ENCODE results near the gene MRGPRD. TPM values are rescaled to one million over a fixed set of nuclear protein-coding genes. Genes with fewer than 3 reads are reported as not detected.

Gene MRGPRD
- total RNA-seq, 5 donors from 2014 or later (not counting 1 experiment from before 2014, with no cell fraction given) = not detected

DNA sequence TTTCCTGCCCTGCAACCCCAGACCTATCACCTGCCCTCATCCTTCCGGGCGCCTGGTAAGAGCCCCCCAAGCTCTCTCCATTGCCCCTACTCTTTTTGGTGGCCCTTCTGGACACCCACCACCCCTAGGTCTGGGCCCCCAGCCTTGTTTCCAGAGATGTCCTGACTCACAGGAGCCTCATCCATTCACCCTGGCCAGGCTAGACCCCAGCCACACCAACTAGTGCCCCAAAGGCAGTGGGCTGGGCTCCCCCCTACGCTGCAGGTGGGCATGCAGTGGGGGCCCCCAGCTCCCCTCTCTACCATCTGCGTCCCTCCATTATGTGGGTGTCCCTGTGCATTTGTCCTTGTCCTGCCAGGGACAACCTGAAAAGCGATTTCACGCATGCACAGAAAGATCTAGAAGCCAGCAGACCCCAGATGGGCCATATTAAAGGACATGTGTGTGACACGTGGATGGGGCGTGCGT is 30.9 kb upstream of the MRGPRD start:
- 93% methylated on average over 4 of the region's 9 CpGs for WGBS (ENCODE audit: insufficient coverage)
- Histone ChIP-seq H3K36me3 (ENCODE audit: control insufficient read depth in 2 of 2, extremely low read depth in 1 of 2, insufficient read depth in 1 of 2, low read length in 1 of 2) (no peaks in the 10 kb centered on the region), H3K27ac (ENCODE audit: low read length) (no peak overlapping the region), H3K4me1 (ENCODE audit: control insufficient read depth in 1 of 2, extremely low read depth in 1 of 2, insufficient read depth in 2 of 2, low read length in 2 of 2) (peaks cover 0 to 17% of the 10 kb centered on the region in 2 experiments), H3K9me3 (no peaks in the 10 kb centered on the region), H3K4me3 (ENCODE audit: control insufficient read depth in 1 of 2, extremely low read depth in 1 of 2, low read length in 1 of 2) (no peak overlapping the region), H3K27me3 (replicated peaks in 1 of 2; ENCODE audit: control insufficient read depth in 2 of 2, extremely low read depth in 1 of 2, insufficient read depth in 2 of 2, low read length in 1 of 2) (peaks cover 0 to 74% of the 10 kb centered on the region in 2 experiments)
- Mint-ChIP-seq H3K27ac (no peak overlapping the region), H3K4me1 (peaks cover 5 to 9% (median 6%) of the 10 kb centered on the region in 3 donors), H3K27me3 (peaks cover 21 to 45% of the 10 kb centered on the region in 2 donors), H3K9me3 (no peaks in the 10 kb centered on the region), H3K36me3 (no peaks in the 10 kb centered on the region), H3K4me3 (peak overlapping the region in 1 of 3 donors; percentile 9)
- CTCF ChIA-PET = no interaction called here
- DNase-seq (no peak), ATAC-seq (replicated peaks in 1 of 4) (no peak)
- POLR2A ChIA-PET = no interaction called here

- ChIA-PET CTCF (no interaction called here), POLR2A (no interaction called here)
- H3K4me1 ChIP-seq (ENCODE audit: control insufficient read depth in 1 of 2, extremely low read depth in 1 of 2, insufficient read depth in 2 of 2, low read length in 2 of 2) = peaks cover 0 to 17% of the 10 kb centered on the region in 2 experiments
- Mint-ChIP-seq H3K4me1 (peaks cover 5 to 9% (median 6%) of the 10 kb centered on the region in 3 donors), H3K27ac (no peak overlapping the region), H3K36me3 (no peaks in the 10 kb centered on the region), H3K4me3 (peak overlapping the region in 1 of 3 donors; percentile 9), H3K27me3 (peaks cover 21 to 43% of the 10 kb centered on the region in 2 donors), H3K9me3 (no peaks in the 10 kb centered on the region)
- WGBS (ENCODE audit: insufficient coverage) = 13% methylated on average over 42 of the region's 43 CpGs
- no peaks in the 10 kb centered on the region for H3K9me3 ChIP-seq
- peaks cover 0 to 74% of the 10 kb centered on the region in 2 experiments for H3K27me3 ChIP-seq (replicated peaks in 1 of 2; ENCODE audit: control insufficient read depth in 2 of 2, extremely low read depth in 1 of 2, insufficient read depth in 2 of 2, low read length in 1 of 2)
- H3K4me3 ChIP-seq (ENCODE audit: control insufficient read depth in 1 of 2, extremely low read depth in 1 of 2, low read length in 1 of 2) = no peak overlapping the region
- ATAC-seq (replicated peaks in 1 of 4) (peak; percentile 69 to 75 (median 70)), DNase-seq (peak in 7 of 35 experiments; percentile 5 to 21 (median 11))
- no peaks in the 10 kb centered on the region for H3K36me3 ChIP-seq (ENCODE audit: control insufficient read depth in 2 of 2, extremely low read depth in 1 of 2, insufficient read depth in 1 of 2, low read length in 1 of 2)
- no peak overlapping the region for H3K27ac ChIP-seq (ENCODE audit: low read length)
These were observed 30.3 kb upstream of the MRGPRD start for GRCh38 chr11:69010964-69011623.

- Mint-ChIP-seq H3K36me3 (no peaks in the 10 kb centered on the region), H3K27me3 (peaks cover 21 to 44% of the 10 kb centered on the region in 2 donors), H3K9me3 (no peaks in the 10 kb centered on the region), H3K4me1 (peaks cover 5 to 9% (median 6%) of the 10 kb centered on the region in 3 donors), H3K27ac (no peak overlapping the region), H3K4me3 (no peak overlapping the region)
- ChIA-PET CTCF (no interaction called here), POLR2A (no interaction called here)
- DNase-seq = no peak
- H3K9me3 ChIP-seq = no peaks in the 10 kb centered on the region
- H3K27ac ChIP-seq (ENCODE audit: low read length) = no peak overlapping the region
- 50% methylated on average over 2 of the region's 9 CpGs for WGBS (ENCODE audit: insufficient coverage)
- no peaks in the 10 kb centered on the region for H3K36me3 ChIP-seq (ENCODE audit: control insufficient read depth in 2 of 2, extremely low read depth in 1 of 2, insufficient read depth in 1 of 2, low read length in 1 of 2)
- H3K4me3 ChIP-seq (ENCODE audit: control insufficient read depth in 1 of 2, extremely low read depth in 1 of 2, low read length in 1 of 2) = no peak overlapping the region
- H3K4me1 ChIP-seq (ENCODE audit: control insufficient read depth in 1 of 2, extremely low read depth in 1 of 2, insufficient read depth in 2 of 2, low read length in 2 of 2) = peaks cover 0 to 17% of the 10 kb centered on the region in 2 experiments
- peaks cover 0 to 78% of the 10 kb centered on the region in 2 experiments for H3K27me3 ChIP-seq (replicated peaks in 1 of 2; ENCODE audit: control insufficient read depth in 2 of 2, extremely low read depth in 1 of 2, insufficient read depth in 2 of 2, low read length in 1 of 2)
- peak in 1 of 4 experiments; percentile 10 for ATAC-seq (replicated peaks in 1 of 4)
These were observed 29.6 kb upstream of the MRGPRD start for GRCh38 chr11:69010361-69010891.

GRCh38 chr11:69009441-69010211 is 28.8 kb upstream of the MRGPRD start:
- no peak overlapping the region for H3K4me3 Mint-ChIP-seq
- peaks cover 25 to 43% of the 10 kb centered on the region in 2 donors for H3K27me3 Mint-ChIP-seq
- peaks cover 5 to 9% (median 6%) of the 10 kb centered on the region in 3 donors for H3K4me1 Mint-ChIP-seq
- no peaks in the 10 kb centered on the region for H3K36me3 ChIP-seq (ENCODE audit: control insufficient read depth in 2 of 2, extremely low read depth in 1 of 2, insufficient read depth in 1 of 2, low read length in 1 of 2)
- H3K27me3 ChIP-seq (replicated peaks in 1 of 2; ENCODE audit: control insufficient read depth in 2 of 2, extremely low read depth in 1 of 2, insufficient read depth in 2 of 2, low read length in 1 of 2) = peaks cover 0 to 78% of the 10 kb centered on the region in 2 experiments
- H3K4me3 ChIP-seq (ENCODE audit: control insufficient read depth in 1 of 2, extremely low read depth in 1 of 2, low read length in 1 of 2) = no peak overlapping the region
- DNase-seq (no peak), ATAC-seq (replicated peaks in 1 of 4) (no peak)
- H3K27ac ChIP-seq (ENCODE audit: low read length) = no peak overlapping the region
- H3K9me3 ChIP-seq = no peaks in the 10 kb centered on the region
- H3K4me1 ChIP-seq (ENCODE audit: control insufficient read depth in 1 of 2, extremely low read depth in 1 of 2, insufficient read depth in 2 of 2, low read length in 2 of 2) = peaks cover 0 to 17% of the 10 kb centered on the region in 2 experiments
- WGBS (ENCODE audit: insufficient coverage) = 81% methylated on average over 10 of the region's 16 CpGs
- CTCF ChIA-PET = no interaction called here
- POLR2A ChIA-PET = no interaction called here
- no peaks in the 10 kb centered on the region for H3K36me3 Mint-ChIP-seq
- no peaks in the 10 kb centered on the region for H3K9me3 Mint-ChIP-seq
- no peak overlapping the region for H3K27ac Mint-ChIP-seq

DNA sequence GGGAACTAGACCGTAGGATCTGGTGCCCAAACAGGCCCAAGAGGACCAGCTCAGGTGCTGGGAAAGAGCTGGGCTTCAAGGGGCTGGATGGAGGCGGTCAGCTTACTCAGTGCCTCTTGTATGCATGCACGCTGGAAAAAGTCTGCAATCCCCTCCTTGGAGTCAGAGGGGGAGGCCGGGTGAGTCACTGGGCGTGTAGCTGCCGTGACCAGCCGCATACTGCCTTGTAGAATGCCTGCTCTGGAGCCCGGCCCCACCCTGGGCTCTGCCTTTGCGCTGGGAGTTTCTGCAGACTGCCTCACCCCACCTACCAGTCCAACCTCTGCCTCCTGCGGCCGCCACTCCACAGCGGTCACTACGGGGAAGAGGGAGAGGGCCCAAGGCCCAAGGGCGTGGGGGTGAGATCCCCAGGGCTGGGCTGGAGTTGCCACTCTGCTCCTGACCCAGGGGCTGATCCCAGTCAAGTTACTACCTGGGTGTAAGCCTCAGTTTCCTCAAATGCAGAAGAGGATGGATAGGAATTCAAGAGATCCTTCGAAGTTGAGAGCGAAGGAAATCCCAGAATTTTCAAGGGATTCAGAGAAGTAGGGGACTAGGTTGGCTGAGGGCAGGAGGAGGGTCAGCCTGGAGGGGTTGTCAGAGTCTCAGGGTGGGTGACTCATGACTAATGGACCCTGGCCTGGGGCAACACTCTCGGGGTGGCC is 28.1 kb upstream of the MRGPRD start:
- no peaks in the 10 kb centered on the region for H3K9me3 ChIP-seq
- ChIA-PET POLR2A (no interaction called here), CTCF (no interaction called here)
- Mint-ChIP-seq H3K4me1 (peaks cover 5 to 9% (median 6%) of the 10 kb centered on the region in 3 donors), H3K27me3 (peaks cover 25 to 37% of the 10 kb centered on the region in 2 donors), H3K4me3 (no peak overlapping the region), H3K9me3 (no peaks in the 10 kb centered on the region), H3K27ac (no peak overlapping the region), H3K36me3 (no peaks in the 10 kb centered on the region)
- DNase-seq (no peak), ATAC-seq (replicated peaks in 1 of 4) (no peak)
- no peaks in the 10 kb centered on the region for H3K36me3 ChIP-seq (ENCODE audit: control insufficient read depth in 2 of 2, extremely low read depth in 1 of 2, insufficient read depth in 1 of 2, low read length in 1 of 2)
- H3K27ac ChIP-seq (ENCODE audit: low read length) = no peak overlapping the region
- 73% methylated on average over 16 of the region's 17 CpGs for WGBS (ENCODE audit: insufficient coverage)
- no peak overlapping the region for H3K4me3 ChIP-seq (ENCODE audit: control insufficient read depth in 1 of 2, extremely low read depth in 1 of 2, low read length in 1 of 2)
- peaks cover 0 to 17% of the 10 kb centered on the region in 2 experiments for H3K4me1 ChIP-seq (ENCODE audit: control insufficient read depth in 1 of 2, extremely low read depth in 1 of 2, insufficient read depth in 2 of 2, low read length in 2 of 2)
- H3K27me3 ChIP-seq (replicated peaks in 1 of 2; ENCODE audit: control insufficient read depth in 2 of 2, extremely low read depth in 1 of 2, insufficient read depth in 2 of 2, low read length in 1 of 2) = peaks cover 0 to 78% of the 10 kb centered on the region in 2 experiments

- ATAC-seq (replicated peaks in 1 of 4) (no peak), DNase-seq (no peak)
- no peaks in the 10 kb centered on the region for H3K9me3 Mint-ChIP-seq
- ChIA-PET POLR2A (no interaction called here), CTCF (no interaction called here)
- Histone ChIP-seq H3K27me3 (replicated peaks in 1 of 2; ENCODE audit: control insufficient read depth in 2 of 2, extremely low read depth in 1 of 2, insufficient read depth in 2 of 2, low read length in 1 of 2) (peaks cover 0 to 78% of the 10 kb centered on the region in 2 experiments), H3K4me1 (ENCODE audit: control insufficient read depth in 1 of 2, extremely low read depth in 1 of 2, insufficient read depth in 2 of 2, low read length in 2 of 2) (peaks cover 0 to 11% of the 10 kb centered on the region in 2 experiments), H3K27ac (ENCODE audit: low read length) (no peak overlapping the region), H3K9me3 (no peaks in the 10 kb centered on the region), H3K36me3 (ENCODE audit: control insufficient read depth in 2 of 2, extremely low read depth in 1 of 2, insufficient read depth in 1 of 2, low read length in 1 of 2) (no peaks in the 10 kb centered on the region), H3K4me3 (ENCODE audit: control insufficient read depth in 1 of 2, extremely low read depth in 1 of 2, low read length in 1 of 2) (no peak overlapping the region)
- peaks cover 5 to 9% (median 6%) of the 10 kb centered on the region in 3 donors for H3K4me1 Mint-ChIP-seq
- no peaks in the 10 kb centered on the region for H3K36me3 Mint-ChIP-seq
- no peak overlapping the region for H3K27ac Mint-ChIP-seq
- 73% methylated on average over 8 of the region's 8 CpGs for WGBS (ENCODE audit: insufficient coverage)
- H3K4me3 Mint-ChIP-seq = no peak overlapping the region
- H3K27me3 Mint-ChIP-seq = peaks cover 25 to 36% of the 10 kb centered on the region in 2 donors
These were observed 27.2 kb upstream of the MRGPRD start for GRCh38 chr11:69007975-69008381.
